Neural progenitor cell (in vitro differentiated cells): ENCODE results near the gene KPNA1. TPM values are rescaled to one million over a fixed set of nuclear protein-coding genes. Genes with fewer than 3 reads are reported as not detected.

Source experiments
- DNase-seq: peaks from one replicate; pipeline ENCODE4 v3.0.0-alpha.2; 2016; ENCODE audit warnings: low spot score
- H2AFZ ChIP-seq: fragments of 200-600 bp; sonication (generic); replicated peaks from 2 replicates; pipeline ENCODE4 v1.6.1; 2016; ENCODE audit warnings: antibody characterized with exemption
- H3F3A ChIP-seq: fragments of 200-600 bp; sonication (generic); 2 replicates; pipeline ENCODE4 v1.6.1; 2016; ENCODE audit warnings: antibody characterized with exemption, low read depth
- H3K27ac ChIP-seq: fragments of 200-600 bp; sonication (generic); 2 replicates; pipeline ENCODE4 v1.5.1; 2016; ENCODE audit warnings: mild to moderate bottlenecking
- H3K27me3 ChIP-seq: fragments of 200-600 bp; sonication (generic); 2 replicates; pipeline ENCODE4 v1.6.1; 2016; ENCODE audit warnings: mild to moderate bottlenecking, moderate library complexity
- H3K36me3 ChIP-seq: fragments of 200-600 bp; sonication (generic); 2 replicates; pipeline ENCODE4 v1.5.1; 2016
- H3K4me1 ChIP-seq: fragments of 200-600 bp; sonication (generic); 2 replicates; pipeline ENCODE4 v1.6.1; 2016; ENCODE audit warnings: mixed run types
- H3K4me2 ChIP-seq: fragments of 200-600 bp; sonication (generic); 2 replicates; pipeline ENCODE4 v1.6.1; 2016
- H3K4me3 ChIP-seq: fragments of 200-600 bp; sonication (generic); 2 replicates; pipeline ENCODE4 v1.5.1; 2016
- H3K79me2 ChIP-seq: fragments of 200-600 bp; sonication (generic); 2 replicates; pipeline ENCODE4 v1.6.1; 2016; ENCODE audit warnings: low read depth
- H3K9ac ChIP-seq: fragments of 200-600 bp; sonication (generic); 2 replicates; pipeline ENCODE4 v1.6.1; 2016
- H3K9me3 ChIP-seq: fragments of 200-600 bp; sonication (generic); 2 replicates; pipeline ENCODE4 v1.5.1; 2016; ENCODE audit warnings: low read depth
- H4K20me1 ChIP-seq: fragments of 200-600 bp; sonication (generic); 2 replicates; pipeline ENCODE4 v1.6.1; 2016; ENCODE audit warnings: low read depth
- H3K27ac Mint-ChIP-seq: 3 replicates; pipeline ENCODE4 v1.8.0; 2021; ENCODE audit warnings: mixed read lengths
- H3K27me3 Mint-ChIP-seq: 2 replicates; pipeline ENCODE4 v1.8.0; 2022; ENCODE audit warnings: low read depth, mild to moderate bottlenecking, inconsistent platforms, moderate library complexity, mixed read lengths; ENCODE audit not compliant: insufficient read depth
- H3K36me3 Mint-ChIP-seq: 3 replicates; pipeline ENCODE4 v1.8.0; 2021; ENCODE audit warnings: mixed read lengths
- H3K4me1 Mint-ChIP-seq: 3 replicates; pipeline ENCODE4 v1.8.0; 2021; ENCODE audit warnings: mixed read lengths
- H3K4me3 Mint-ChIP-seq: 3 replicates; pipeline ENCODE4 v1.8.0; 2021; ENCODE audit warnings: mild to moderate bottlenecking, moderate library complexity, mixed read lengths
- H3K9me3 Mint-ChIP-seq: 3 replicates; pipeline ENCODE4 v1.8.0; 2020; ENCODE audit warnings: mixed read lengths
- EZH2 ChIP-seq: fragments of 200-600 bp; sonication (generic); IDR thresholded peaks from 2 replicates; pipeline ENCODE4 v1.6.1; 2017; ENCODE audit warnings: antibody characterized with exemption, mild to moderate bottlenecking, moderate library complexity
- EZH2phosphoT487 ChIP-seq: fragments of 200-600 bp; sonication (generic); IDR thresholded peaks from 2 replicates; pipeline ENCODE4 v1.6.1; 2017; ENCODE audit warnings: antibody characterized with exemption
- total RNA-seq: library from RNA; depleted of rRNA; stranded (reverse); fragments of >200 nt; gene quantifications from 2 replicates; pipeline ENCODE4 v1.2.3, GENCODE V29; 2015; ENCODE audit warnings: low replicate concordance
- TF ChIP-seq, protein P1 (sequence below): fragments of 200-600 bp; sonication (generic); IDR thresholded peaks from 2 replicates; pipeline ENCODE4 v1.5.1; 2017; ENCODE audit warnings: antibody characterized with exemption, mild to moderate bottlenecking

KPNA1 gene
- total RNA-seq, 1 donor from 2014 or later: 37.1 TPM

- Histone ChIP-seq H3K9ac (no peak overlapping the region), H3F3A (peaks cover 18% of the 10 kb centered on the region), H3K27me3 (no peaks in the 10 kb centered on the region), H3K4me1 (peaks cover 31% of the 10 kb centered on the region), H3K79me2 (peaks cover 82% of the 10 kb centered on the region), H2AFZ (no peak overlapping the region), H3K9me3 (no peaks in the 10 kb centered on the region), H4K20me1 (peaks cover 59% of the 10 kb centered on the region), H3K4me2 (peak overlapping the region; percentile 61), H3K4me3 (no peak overlapping the region), H3K27ac (peak overlapping the region; percentile 85), H3K36me3 (peaks cover under 1% of the 10 kb centered on the region)
- peaks cover 3% of the 10 kb centered on the region for H3K9me3 Mint-ChIP-seq
- peak overlapping the region; percentile 77 for H3K27ac Mint-ChIP-seq
- no peak overlapping the region for H3K4me3 Mint-ChIP-seq
- H3K27me3 Mint-ChIP-seq: peaks cover 2% of the 10 kb centered on the region
- DNase-seq: peak; percentile 58
- TF ChIP-seq EZH2: no peak
- TF ChIP-seq EZH2phosphoT487: no peak
- TF ChIP-seq, protein P1, sequence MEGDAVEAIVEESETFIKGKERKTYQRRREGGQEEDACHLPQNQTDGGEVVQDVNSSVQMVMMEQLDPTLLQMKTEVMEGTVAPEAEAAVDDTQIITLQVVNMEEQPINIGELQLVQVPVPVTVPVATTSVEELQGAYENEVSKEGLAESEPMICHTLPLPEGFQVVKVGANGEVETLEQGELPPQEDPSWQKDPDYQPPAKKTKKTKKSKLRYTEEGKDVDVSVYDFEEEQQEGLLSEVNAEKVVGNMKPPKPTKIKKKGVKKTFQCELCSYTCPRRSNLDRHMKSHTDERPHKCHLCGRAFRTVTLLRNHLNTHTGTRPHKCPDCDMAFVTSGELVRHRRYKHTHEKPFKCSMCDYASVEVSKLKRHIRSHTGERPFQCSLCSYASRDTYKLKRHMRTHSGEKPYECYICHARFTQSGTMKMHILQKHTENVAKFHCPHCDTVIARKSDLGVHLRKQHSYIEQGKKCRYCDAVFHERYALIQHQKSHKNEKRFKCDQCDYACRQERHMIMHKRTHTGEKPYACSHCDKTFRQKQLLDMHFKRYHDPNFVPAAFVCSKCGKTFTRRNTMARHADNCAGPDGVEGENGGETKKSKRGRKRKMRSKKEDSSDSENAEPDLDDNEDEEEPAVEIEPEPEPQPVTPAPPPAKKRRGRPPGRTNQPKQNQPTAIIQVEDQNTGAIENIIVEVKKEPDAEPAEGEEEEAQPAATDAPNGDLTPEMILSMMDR: no peak
- H3K4me1 Mint-ChIP-seq: peaks cover 15% of the 10 kb centered on the region
- peaks cover 11% of the 10 kb centered on the region for H3K36me3 Mint-ChIP-seq
Measured at GRCh38 chr3:122468896-122469533, 45.7 kb downstream of the KPNA1 start.

DNA sequence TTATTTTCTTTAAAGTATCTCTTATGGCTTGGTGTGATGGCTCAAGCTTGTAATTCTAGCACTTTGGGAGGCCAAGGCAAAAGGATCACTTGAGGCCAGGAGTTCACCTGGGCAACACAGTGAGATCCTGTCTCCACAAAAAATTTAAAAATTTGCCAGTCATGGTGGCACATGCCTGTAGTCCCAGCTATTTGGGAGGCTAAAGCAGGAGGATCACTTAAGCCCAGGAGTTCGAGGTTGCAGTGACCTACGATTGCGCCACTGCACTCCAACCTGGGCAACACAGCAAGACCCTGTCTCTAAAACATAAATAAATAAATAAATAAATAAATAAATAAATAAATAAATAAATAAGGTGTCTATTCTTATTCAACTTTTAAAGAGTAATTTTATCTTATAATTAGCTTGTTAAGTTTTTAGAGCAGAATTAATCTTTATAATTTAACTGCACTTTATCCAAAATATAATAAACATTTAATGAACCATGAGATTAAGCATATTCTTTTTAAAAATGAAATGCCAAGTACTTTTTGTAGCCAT is 48.0 kb downstream of the KPNA1 start:
- Mint-ChIP-seq H3K36me3 (peaks cover 12% of the 10 kb centered on the region), H3K27ac (no peak overlapping the region), H3K4me3 (no peak overlapping the region), H3K4me1 (peaks cover 15% of the 10 kb centered on the region), H3K27me3 (peaks cover 2% of the 10 kb centered on the region), H3K9me3 (no peaks in the 10 kb centered on the region)
- no peaks in the 10 kb centered on the region for H3K9me3 ChIP-seq
- H3K36me3 ChIP-seq: peaks cover 18% of the 10 kb centered on the region
- H3K4me3 ChIP-seq: no peak overlapping the region
- no peak overlapping the region for H3K4me2 ChIP-seq
- H4K20me1 ChIP-seq: peaks cover 44% of the 10 kb centered on the region
- H3K79me2 ChIP-seq: peaks cover 60% of the 10 kb centered on the region
- H3K27me3 ChIP-seq: no peaks in the 10 kb centered on the region
- DNase-seq: no peak
- no peak overlapping the region for H3K9ac ChIP-seq
- H2AFZ ChIP-seq: no peak overlapping the region
- TF ChIP-seq, protein P1: no peak
- TF ChIP-seq EZH2 (no peak), EZH2phosphoT487 (no peak)
- no peak overlapping the region for H3K27ac ChIP-seq
- peaks cover 23% of the 10 kb centered on the region for H3K4me1 ChIP-seq
- peaks cover 18% of the 10 kb centered on the region for H3F3A ChIP-seq

- Histone ChIP-seq H3K4me2 (no peak overlapping the region), H3K27ac (no peak overlapping the region), H3K9ac (no peak overlapping the region), H3K27me3 (no peaks in the 10 kb centered on the region), H2AFZ (no peak overlapping the region), H3K4me3 (no peak overlapping the region), H3K79me2 (peaks cover 39% of the 10 kb centered on the region), H3K9me3 (no peaks in the 10 kb centered on the region), H4K20me1 (peaks cover 26% of the 10 kb centered on the region), H3K36me3 (peaks cover 21% of the 10 kb centered on the region), H3K4me1 (peaks cover 20% of the 10 kb centered on the region), H3F3A (peaks cover 12% of the 10 kb centered on the region)
- no peak overlapping the region for H3K4me3 Mint-ChIP-seq
- no peak for DNase-seq
- no peak for TF ChIP-seq EZH2phosphoT487
- TF ChIP-seq EZH2: no peak
- TF ChIP-seq, protein P1: no peak
- H3K9me3 Mint-ChIP-seq: no peaks in the 10 kb centered on the region
- peaks cover 4% of the 10 kb centered on the region for H3K27me3 Mint-ChIP-seq
- H3K27ac Mint-ChIP-seq: no peak overlapping the region
- peaks cover 13% of the 10 kb centered on the region for H3K4me1 Mint-ChIP-seq
- peaks cover 12% of the 10 kb centered on the region for H3K36me3 Mint-ChIP-seq
Measured at GRCh38 chr3:122464659-122465058, 50.1 kb downstream of the KPNA1 start.
